Activated CD8-positive, alpha-beta T cell treated with anti-CD3 and anti-CD28 coated beads, Interleukin-2, amount 10 ng/mL, durations not matched to agents 7 days and 5 days (primary cell): ENCODE data around the gene ACO2. TPM values are rescaled to one million over a fixed set of nuclear protein-coding genes. Genes with fewer than 3 reads are reported as not detected.
A peak's percentile ranks its signal among the peaks of the same experiment; 100 is the strongest.
"Not testable (repeated sequence)": the region's sequence is repeated elsewhere in the genome, so short reads cannot be mapped to it uniquely, and the experiment has no call there.

Experiments used
- ATAC-seq: fragments of 150-1000 bp; cut with Tn5 transposase; one replicate; pipeline ENCODE4 v1.10.0; 2021; ENCODE audit warnings: moderate library complexity
- CTCF ChIA-PET: fragments of 350-600 bp; sonication (Branson Sonifier 250); formaldehyde crosslinking; loops from one replicate; lab custom pipeline; 2021; ENCODE audit warnings: antibody characterized with exemption; lab: Charles Lee
- POLR2A ChIA-PET: fragments of 350-600 bp; sonication (Branson Sonifier 250); formaldehyde crosslinking; loops from one replicate; lab custom pipeline; 2021; ENCODE audit warnings: antibody characterized with exemption; lab: Charles Lee
- DNase-seq: peaks from one replicate; pipeline ENCODE4 v3.0.0-alpha.2; 2020
- H3K27ac Mint-ChIP-seq: one replicate; pipeline ENCODE4 v1.8.0; 2021; ENCODE audit warnings: mild to moderate bottlenecking, mixed read lengths
- H3K27me3 Mint-ChIP-seq: one replicate; pipeline ENCODE4 v1.8.0; 2021; ENCODE audit warnings: low read depth, mixed read lengths
- H3K36me3 Mint-ChIP-seq: one replicate; pipeline ENCODE4 v1.8.0; 2021; ENCODE audit warnings: low read depth, mixed read lengths
- H3K4me1 Mint-ChIP-seq: one replicate; pipeline ENCODE4 v1.8.0; 2021; ENCODE audit warnings: low read depth, mixed read lengths
- H3K4me3 Mint-ChIP-seq: one replicate; pipeline ENCODE4 v1.8.0; 2021; ENCODE audit warnings: mild to moderate bottlenecking, mixed read lengths
- H3K9me3 Mint-ChIP-seq: one replicate; pipeline ENCODE4 v1.8.0; 2022; ENCODE audit warnings: mixed read lengths; ENCODE audit not compliant: insufficient read depth
- total RNA-seq, 2 experiments: library from RNA; stranded (reverse); gene quantifications; one replicate each; pipeline ENCODE4 v1.2.3, GENCODE V29; 2021

ACO2 gene
- total RNA-seq, 2 experiments from 2014 or later, result 91.8 to 97.1 TPM

GRCh38 chr22:41543854-41544670 lies 75.1 kb downstream of the ACO2 start, which contains the start of gene POLR3H:
TSS of gene POLR3H (minus strand) at chr22:41544470. CDS start at chr22:41544101, 369 bp downstream.
- H3K27ac Mint-ChIP-seq, result peak within 1 kb of the TSS; percentile 95
- H3K27me3 Mint-ChIP-seq, result peaks cover 2% of the 10 kb centered on the region
- no peaks in the 10 kb centered on the region for H3K9me3 Mint-ChIP-seq
- DNase-seq, result peak; percentile 98
- CTCF ChIA-PET, result interaction anchor here (0.7 to 2.1 kb wide), 8 partner anchors 9 to 140 kb away, joined by 3 to 13 read pairs (median 4); partner anchors contain the start of genes DESI1 and PMM1
- POLR2A ChIA-PET, result interaction anchor here (1.0 to 1.4 kb wide), 2 partner anchors 46 to 76 kb away, joined by 6 read pairs; partner anchors contain the start of genes ACO2, PHF5A and PMM1
- ATAC-seq, result peak; percentile 97
- peaks cover 34% of the 10 kb centered on the region for H3K4me1 Mint-ChIP-seq
- H3K36me3 Mint-ChIP-seq, result peaks cover 21% of the 10 kb centered on the region
- H3K4me3 Mint-ChIP-seq, result peak within 1 kb of the TSS; percentile 95

GRCh38 chr22:41544671-41545476 lies 76.0 kb downstream of the ACO2 start:
- H3K4me1 Mint-ChIP-seq, result peaks cover 34% of the 10 kb centered on the region
- peak overlapping the region; percentile 95 for H3K27ac Mint-ChIP-seq
- ATAC-seq (no peak), DNase-seq (no peak)
- ChIA-PET POLR2A (interaction anchor here (1.4 kb wide), 1 partner anchor 45 kb away, joined by 6 read pairs; the partner anchor contains the start of gene PMM1), CTCF (interaction anchor here (1.2 kb wide), 1 partner anchor 13 kb away, joined by 4 read pairs; no protein-coding TSS in a partner anchor)
- peaks cover 2% of the 10 kb centered on the region for H3K27me3 Mint-ChIP-seq
- peak overlapping the region; percentile 95 for H3K4me3 Mint-ChIP-seq
- H3K9me3 Mint-ChIP-seq, result no peaks in the 10 kb centered on the region
- H3K36me3 Mint-ChIP-seq, result peaks cover 13% of the 10 kb centered on the region

GRCh38 chr22:41548830-41549211 lies 79.9 kb downstream of the ACO2 start:
- POLR2A ChIA-PET, result interaction anchor here (2.1 kb wide), 1 partner anchor 41 kb away, joined by 7 read pairs; the partner anchor contains the start of gene PMM1
- peaks cover 8% of the 10 kb centered on the region for H3K27me3 Mint-ChIP-seq
- no peak for DNase-seq

GRCh38 chr22:41550952-41551491 lies 82.1 kb downstream of the ACO2 start:
- no peak overlapping the region for H3K4me3 Mint-ChIP-seq
- H3K4me1 Mint-ChIP-seq, result no peaks in the 10 kb centered on the region
- peaks cover 5% of the 10 kb centered on the region for H3K27me3 Mint-ChIP-seq
- ChIA-PET POLR2A (no interaction called here), CTCF (no interaction called here)
- no peaks in the 10 kb centered on the region for H3K36me3 Mint-ChIP-seq
- DNase-seq, result no peak
- no peaks in the 10 kb centered on the region for H3K9me3 Mint-ChIP-seq
- H3K27ac Mint-ChIP-seq, result no peak overlapping the region
- ATAC-seq, result no peak

More at GRCh38 chr22:41548830-41549211, 79.9 kb downstream of the ACO2 start:
- H3K36me3 Mint-ChIP-seq, result peaks cover 2% of the 10 kb centered on the region
- no peaks in the 10 kb centered on the region for H3K9me3 Mint-ChIP-seq
- no peak overlapping the region for H3K27ac Mint-ChIP-seq
- CTCF ChIA-PET, result interaction anchor here (0.7 to 1.7 kb wide), 2 partner anchors 22 to 41 kb away, joined by 3 to 7 read pairs; partner anchors contain the start of gene PMM1
- no peak for ATAC-seq
- no peak overlapping the region for H3K4me3 Mint-ChIP-seq
- H3K4me1 Mint-ChIP-seq, result peaks cover 12% of the 10 kb centered on the region

GRCh38 chr22:41551877-41552582 lies 83.1 kb downstream of the ACO2 start:
- CTCF ChIA-PET, result no interaction called here
- ATAC-seq (no peak), DNase-seq (no peak)
- Mint-ChIP-seq H3K9me3 (no peaks in the 10 kb centered on the region), H3K27ac (no peak overlapping the region), H3K4me3 (no peak overlapping the region), H3K27me3 (peaks cover 11% of the 10 kb centered on the region), H3K4me1 (peaks cover 2% of the 10 kb centered on the region), H3K36me3 (no peaks in the 10 kb centered on the region)
- POLR2A ChIA-PET, result no interaction called here

GRCh38 chr22:41555325-41555982 lies 86.5 kb downstream of the ACO2 start:
- ChIA-PET POLR2A (no interaction called here), CTCF (interaction anchor here (0.9 to 1.2 kb wide), 2 partner anchors 29 to 111 kb away, joined by 3 to 4 read pairs; no protein-coding TSS in a partner anchor)
- ATAC-seq (no peak), DNase-seq (no peak)
- Mint-ChIP-seq H3K4me3 (no peak overlapping the region), H3K27me3 (peaks cover 17% of the 10 kb centered on the region), H3K27ac (no peak overlapping the region), H3K4me1 (peaks cover 6% of the 10 kb centered on the region), H3K9me3 (no peaks in the 10 kb centered on the region), H3K36me3 (no peaks in the 10 kb centered on the region)

- ChIA-PET CTCF (interaction anchor here (1.3 to 1.6 kb wide), 2 partner anchors 33 to 40 kb away, joined by 4 read pairs; partner anchors contain the start of gene PMM1), POLR2A (no interaction called here)
- peaks cover 26% of the 10 kb centered on the region for H3K27me3 Mint-ChIP-seq
- peaks cover 6% of the 10 kb centered on the region for H3K4me1 Mint-ChIP-seq
- H3K36me3 Mint-ChIP-seq, result no peaks in the 10 kb centered on the region
- H3K4me3 Mint-ChIP-seq, result no peak overlapping the region
- ATAC-seq (no peak), DNase-seq (no peak)
- H3K27ac Mint-ChIP-seq, result no peak overlapping the region
- no peaks in the 10 kb centered on the region for H3K9me3 Mint-ChIP-seq
Measured at GRCh38 chr22:41556561-41556960, 87.6 kb downstream of the ACO2 start.

GRCh38 chr22:41557401-41558240 lies 88.7 kb downstream of the ACO2 start:
- ChIA-PET POLR2A (no interaction called here), CTCF (interaction anchor here (0.8 to 1.6 kb wide), 4 partner anchors 25 to 154 kb away, joined by 3 to 4 read pairs (median 4); partner anchors contain the start of gene PMM1)
- no peaks in the 10 kb centered on the region for H3K9me3 Mint-ChIP-seq
- no peak overlapping the region for H3K4me3 Mint-ChIP-seq
- H3K4me1 Mint-ChIP-seq, result peaks cover 6% of the 10 kb centered on the region
- ATAC-seq, result no peak
- H3K27ac Mint-ChIP-seq, result no peak overlapping the region
- DNase-seq, result no peak
- H3K36me3 Mint-ChIP-seq, result no peaks in the 10 kb centered on the region
- H3K27me3 Mint-ChIP-seq, result peaks cover 27% of the 10 kb centered on the region

- H3K9me3 Mint-ChIP-seq, H3K4me3 Mint-ChIP-seq, ATAC-seq, POLR2A ChIA-PET, H3K27ac Mint-ChIP-seq, H3K36me3 Mint-ChIP-seq, DNase-seq, H3K4me1 Mint-ChIP-seq: not testable (repeated sequence)
- CTCF ChIA-PET, result interaction anchor here (1.2 kb wide), 1 partner anchor 155 kb away, joined by 4 read pairs; no protein-coding TSS in a partner anchor
- H3K27me3 Mint-ChIP-seq, result peaks cover 27% of the 10 kb centered on the region
Measured at GRCh38 chr22:41558241-41558630, 89.3 kb downstream of the ACO2 start.

- no peak for ATAC-seq
- Mint-ChIP-seq H3K9me3 (no peaks in the 10 kb centered on the region), H3K27ac (no peak overlapping the region), H3K36me3 (no peaks in the 10 kb centered on the region), H3K4me3 (no peak overlapping the region), H3K4me1 (peaks cover 6% of the 10 kb centered on the region), H3K27me3 (peaks cover 25% of the 10 kb centered on the region)
- ChIA-PET POLR2A (no interaction called here), CTCF (no interaction called here)
- DNase-seq, result no peak
Measured at GRCh38 chr22:41560095-41560471, 91.2 kb downstream of the ACO2 start.
